PFSK-1 (cell line): ENCODE data around the gene SLC12A9.

ENCODE experiments used
- POLR2AphosphoS5 ChIP-seq: IDR thresholded peaks from 2 replicates; pipeline ENCODE4 v1.6.1; 2012; ENCODE audit warnings: low read depth, mild to moderate bottlenecking, control low read depth, low read length, moderate library complexity
- SIN3A ChIP-seq: IDR thresholded peaks from 2 replicates; pipeline ENCODE4 v1.6.1; 2012; ENCODE audit warnings: mild to moderate bottlenecking, low read length, moderate library complexity, borderline replicate concordance; ENCODE audit not compliant: insufficient read depth
- TAF1 ChIP-seq: IDR thresholded peaks from 2 replicates; pipeline ENCODE4 v1.6.1; 2012; ENCODE audit warnings: low read length, control low read depth, borderline replicate concordance; ENCODE audit not compliant: insufficient read depth

GRCh38 chr7:100892364-100893317, 40.1 kb downstream of the SLC12A9 start:
- no peak for TF ChIP-seq POLR2AphosphoS5
- TF ChIP-seq TAF1: no peak
- no peak for TF ChIP-seq SIN3A
